IPS DF 19.7 (cell line): Measurements from ENCODE around the gene LDLRAP1.
"Not testable (repeated sequence)": the region's sequence is repeated elsewhere in the genome, so short reads cannot be mapped to it uniquely, and the experiment has no call there.

ENCODE experiments used
- DNase-seq: peaks from one replicate; pipeline ENCODE4 v3.0.0-alpha.2; 2013; ENCODE audit warnings: low read depth, low spot score

The LDLRAP1 gene

GRCh38 chr1:25543425-25544242 lies at the start of gene LDLRAP1:
Gene LDLRAP1 (plus strand): TSS chr1:25543606. CDS start chr1:25543699, 93 bp downstream.
- DNase-seq, result peak; percentile 17

GRCh38 chr1:25494952-25495351 lies 48.5 kb upstream of the LDLRAP1 start:
- DNase-seq, result no peak

GRCh38 chr1:25500694-25501093 lies 42.7 kb upstream of the LDLRAP1 start:
- DNase-seq, result no peak

GRCh38 chr1:25501235-25502058 lies 42.0 kb upstream of the LDLRAP1 start:
- peak; percentile 64 for DNase-seq

GRCh38 chr1:25502957-25503356 lies 40.4 kb upstream of the LDLRAP1 start:
- DNase-seq, result no peak

- no peak for DNase-seq
These were observed 39.6 kb upstream of the LDLRAP1 start for GRCh38 chr1:25503551-25504426.

- DNase-seq, result no peak
These were observed 38.5 kb upstream of the LDLRAP1 start for GRCh38 chr1:25504706-25505595.

GRCh38 chr1:25505656-25506385 lies 37.6 kb upstream of the LDLRAP1 start:
- DNase-seq, result no peak

- DNase-seq, result not testable (repeated sequence)
These were observed 36.6 kb upstream of the LDLRAP1 start for GRCh38 chr1:25506566-25507463.

GRCh38 chr1:25513666-25514065 lies 29.7 kb upstream of the LDLRAP1 start:
- DNase-seq, result no peak

- DNase-seq, result no peak
These were observed 28.4 kb upstream of the LDLRAP1 start for GRCh38 chr1:25515033-25515432.

GRCh38 chr1:25516686-25517085 lies 26.7 kb upstream of the LDLRAP1 start:
- no peak for DNase-seq

- peak; percentile 65 for DNase-seq
These were observed 25.7 kb upstream of the LDLRAP1 start for GRCh38 chr1:25517476-25518394.

GRCh38 chr1:25519624-25520023 lies 23.8 kb upstream of the LDLRAP1 start:
- DNase-seq, result no peak

GRCh38 chr1:25520446-25521061 lies 22.9 kb upstream of the LDLRAP1 start:
- no peak for DNase-seq

- DNase-seq, result no peak
These were observed 21.3 kb upstream of the LDLRAP1 start for GRCh38 chr1:25522031-25522655.

GRCh38 chr1:25523542-25523941 lies 19.9 kb upstream of the LDLRAP1 start:
- DNase-seq, result no peak
